Small intestine (tissue), 7 donors: ENCODE data around the gene GPR143. TPM values are rescaled to one million over a fixed set of nuclear protein-coding genes. Genes with fewer than 3 reads are reported as not detected.
A peak's percentile ranks its signal among the peaks of the same experiment; 100 is the strongest.

Experiments used
- DNase-seq, 2 donors: peaks; one replicate each; pipeline versions ENCODE4 v3.0.0 to v3.0.0-alpha.2; 2013
- FAIRE-seq: peaks from 2 replicates; lab custom pipeline; 2012; peaks lifted over from hg19 to GRCh38; lab: Jason Lieb, UNC
- H3K27ac ChIP-seq, 3 donors: one replicate each; pipeline ENCODE4 v1.5.1; 2013; ENCODE audit warnings: low read length in 2 of 3, mild to moderate bottlenecking in 2 of 3, control low read depth in 1 of 3, inconsistent platforms in 1 of 3, low read depth in 1 of 3, moderate library complexity in 1 of 3
- H3K27me3 ChIP-seq, 3 donors: one replicate each; pipeline ENCODE4 v1.6.1; 2013; ENCODE audit warnings: low read length in 3 of 3, inconsistent platforms in 1 of 3; ENCODE audit not compliant: control insufficient read depth in 3 of 3, insufficient read depth in 3 of 3
- H3K36me3 ChIP-seq, 3 donors: one replicate each; pipeline ENCODE4 v1.6.1; 2013; ENCODE audit warnings: low read length in 3 of 3, inconsistent platforms in 1 of 3, low read depth in 1 of 3, mild to moderate bottlenecking in 1 of 3, moderate library complexity in 1 of 3; ENCODE audit not compliant: control insufficient read depth in 3 of 3, insufficient read depth in 2 of 3
- H3K4me1 ChIP-seq, 3 donors: one replicate each; pipeline ENCODE4 v1.6.1; 2013; ENCODE audit warnings: low read length in 2 of 3, inconsistent platforms in 1 of 3, low read depth in 1 of 3, mild to moderate bottlenecking in 1 of 3, moderate library complexity in 1 of 3; ENCODE audit not compliant: control insufficient read depth in 3 of 3, insufficient read depth in 2 of 3
- H3K4me3 ChIP-seq, 3 donors: one replicate each; pipeline ENCODE4 v1.5.1; 2013; ENCODE audit warnings: low read length in 3 of 3, control low read depth in 1 of 3, inconsistent platforms in 1 of 3, low read depth in 1 of 3, mild to moderate bottlenecking in 1 of 3, moderate library complexity in 1 of 3
- H3K9me3 ChIP-seq, 2 donors: one replicate each; pipeline ENCODE4 v1.6.1; 2013; ENCODE audit warnings: low read depth in 1 of 2, low read length in 1 of 2; ENCODE audit not compliant: control insufficient read depth in 2 of 2, insufficient read depth in 1 of 2
- WGBS, 3 donors: extraction: QIAGEN DNeasy Blood & Tissue Kit; methylation state at CpG; one replicate each; pipeline ENCODE4 v1.1.7; 2013; 5-methylcytosine and 5-hydroxymethylcytosine counted together
- polyA plus RNA-seq, 4 donors: library from polyadenylated mRNA; stranded (reverse) in 3 of 4; unstranded in 1 of 4; fragments of 200-250 nt in 3 of 4; fragments of 120-200 nt in 1 of 4; gene quantifications; one replicate each; pipeline versions ENCODE4 v1.2.1 to v1.2.3, GENCODE V29; 2013
- donor health status: healthy with polysubstance abuse.
- donor health status: control.
- donor health status: control.
- donor health status: Bipolar disorder and iron deficiency.
- donor health status: healthy.

Gene GPR143
- polyA plus RNA-seq, 4 donors = 0.67 to 6.7 (median 1.5) TPM; not detected in 1

- no peak for DNase-seq
- Histone ChIP-seq H3K4me3 (no peak overlapping the region), H3K27me3 (no peaks in the 10 kb centered on the region), H3K36me3 (peaks cover 0 to 5% (median 0%) of the 10 kb centered on the region in 3 donors), H3K9me3 (no peaks in the 10 kb centered on the region), H3K27ac (no peak overlapping the region), H3K4me1 (no peaks in the 10 kb centered on the region)
- FAIRE-seq = no peak
- WGBS, 3 donors = 76 to 89% (median 83%) methylated on average over 7 of the region's 7 CpGs
Measured at GRCh38 chrX:9737363-9737762, 28.3 kb downstream of the GPR143 start.

- H3K9me3 ChIP-seq = peaks cover 0 to 20% of the 10 kb centered on the region in 2 donors
- FAIRE-seq = no peak
- no peak overlapping the region for H3K4me3 ChIP-seq
- H3K27ac ChIP-seq = no peak overlapping the region
- WGBS, 3 donors = 69 to 89% (median 73%) methylated on average over 1 of the region's 1 CpG
- no peaks in the 10 kb centered on the region for H3K27me3 ChIP-seq
- DNase-seq = no peak
- H3K4me1 ChIP-seq = no peaks in the 10 kb centered on the region
- H3K36me3 ChIP-seq = no peaks in the 10 kb centered on the region
Measured at GRCh38 chrX:9730752-9731151, 34.9 kb downstream of the GPR143 start.

GRCh38 chrX:9730078-9730477 lies 35.6 kb downstream of the GPR143 start:
- WGBS, 3 donors = 59 to 94% (median 62%) methylated on average over 2 to 3 of the region's 3 CpGs
- FAIRE-seq (no peak), DNase-seq (peak in 1 of 2 donors; percentile 18)
- H3K27ac ChIP-seq = no peak overlapping the region
- no peaks in the 10 kb centered on the region for H3K27me3 ChIP-seq
- no peaks in the 10 kb centered on the region for H3K4me1 ChIP-seq
- H3K9me3 ChIP-seq = peaks cover 0 to 22% of the 10 kb centered on the region in 2 donors
- no peak overlapping the region for H3K4me3 ChIP-seq
- no peaks in the 10 kb centered on the region for H3K36me3 ChIP-seq

DNA sequence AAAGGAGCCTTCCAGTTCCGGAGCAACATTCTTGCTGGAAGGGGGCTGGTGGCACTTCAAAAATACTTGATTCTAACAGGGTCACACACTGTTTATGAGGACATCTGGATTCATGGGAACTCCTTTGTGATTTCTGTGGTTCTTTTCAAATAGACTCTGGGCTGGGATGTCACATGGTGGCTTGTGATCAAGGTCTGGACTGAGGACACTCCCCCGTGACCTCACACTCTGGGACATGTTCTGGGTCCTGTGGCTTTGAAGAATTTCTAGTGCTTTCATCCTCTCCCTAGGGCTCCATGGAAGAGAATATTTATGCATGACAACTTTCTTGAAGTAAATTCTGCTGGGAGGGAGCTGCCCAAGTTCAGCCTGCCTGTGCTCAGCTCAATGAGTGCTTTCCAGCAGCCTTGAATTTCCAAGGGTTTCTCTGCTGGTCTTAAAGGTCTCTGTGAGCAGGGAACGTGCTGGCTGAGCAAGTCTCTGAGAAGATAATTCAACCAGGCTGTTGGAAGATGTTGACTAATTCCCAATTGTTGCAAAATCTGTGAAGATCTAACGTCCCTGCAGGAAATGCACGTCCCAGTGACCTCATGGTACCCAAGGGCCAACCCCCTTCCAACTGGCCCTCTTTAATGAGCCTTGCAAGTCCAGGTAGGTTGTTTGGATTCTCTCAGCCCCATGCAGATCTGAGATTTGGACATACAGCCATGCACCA lies 36.3 kb downstream of the GPR143 start:
- Histone ChIP-seq H3K27me3 (no peaks in the 10 kb centered on the region), H3K9me3 (peaks cover 0 to 22% of the 10 kb centered on the region in 2 donors), H3K36me3 (no peaks in the 10 kb centered on the region), H3K4me3 (no peak overlapping the region), H3K27ac (no peak overlapping the region), H3K4me1 (no peaks in the 10 kb centered on the region)
- FAIRE-seq (no peak), DNase-seq (peak in 1 of 2 donors; percentile 30)
- WGBS, 3 donors = 68 to 95% (median 77%) methylated on average over 5 of the region's 5 CpGs

DNA sequence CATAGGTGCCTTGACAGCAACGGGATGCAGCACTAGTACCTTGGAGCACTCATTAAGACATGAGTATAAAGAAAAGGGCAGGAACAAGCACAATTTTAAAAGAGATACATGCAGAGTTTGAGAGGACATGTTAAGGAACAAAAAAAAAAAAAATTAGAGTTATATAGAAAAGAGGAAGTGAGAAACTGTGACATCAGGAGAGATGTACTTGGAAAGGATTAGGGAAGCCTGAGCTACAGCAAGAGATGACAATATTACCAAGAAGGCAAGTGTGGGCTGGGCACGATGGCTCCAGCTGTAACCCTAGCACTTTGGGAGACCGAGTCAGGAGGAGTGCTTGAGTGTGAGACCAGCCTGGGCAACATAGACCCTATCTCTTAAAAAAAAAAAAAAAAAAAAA lies 37.4 kb downstream of the GPR143 start:
- 79 to 92% (median 85%) methylated on average over 3 of the region's 3 CpGs for WGBS, 3 donors
- Histone ChIP-seq H3K36me3 (no peaks in the 10 kb centered on the region), H3K9me3 (peaks cover 0 to 24% of the 10 kb centered on the region in 2 donors), H3K27me3 (no peaks in the 10 kb centered on the region), H3K27ac (no peak overlapping the region), H3K4me3 (no peak overlapping the region), H3K4me1 (no peaks in the 10 kb centered on the region)
- no peak for FAIRE-seq
- DNase-seq = no peak

- DNase-seq (no peak), FAIRE-seq (no peak)
- WGBS, 3 donors = 76 to 84% (median 78%) methylated on average over 2 of the region's 2 CpGs
- Histone ChIP-seq H3K36me3 (peaks cover 0 to 8% (median 0%) of the 10 kb centered on the region in 3 donors), H3K27ac (no peak overlapping the region), H3K4me1 (no peaks in the 10 kb centered on the region), H3K4me3 (no peak overlapping the region), H3K9me3 (peaks cover 0 to 53% of the 10 kb centered on the region in 2 donors), H3K27me3 (no peaks in the 10 kb centered on the region)
Measured at GRCh38 chrX:9724711-9725110, 40.9 kb downstream of the GPR143 start.

- FAIRE-seq = no peak
- H3K36me3 ChIP-seq = peaks cover 0 to 46% (median 0%) of the 10 kb centered on the region in 3 donors
- 96 to 98% (median 98%) methylated on average over 21 of the region's 21 CpGs for WGBS, 3 donors
Measured at GRCh38 chrX:9717376-9717775, 48.3 kb downstream of the GPR143 start.

DNA sequence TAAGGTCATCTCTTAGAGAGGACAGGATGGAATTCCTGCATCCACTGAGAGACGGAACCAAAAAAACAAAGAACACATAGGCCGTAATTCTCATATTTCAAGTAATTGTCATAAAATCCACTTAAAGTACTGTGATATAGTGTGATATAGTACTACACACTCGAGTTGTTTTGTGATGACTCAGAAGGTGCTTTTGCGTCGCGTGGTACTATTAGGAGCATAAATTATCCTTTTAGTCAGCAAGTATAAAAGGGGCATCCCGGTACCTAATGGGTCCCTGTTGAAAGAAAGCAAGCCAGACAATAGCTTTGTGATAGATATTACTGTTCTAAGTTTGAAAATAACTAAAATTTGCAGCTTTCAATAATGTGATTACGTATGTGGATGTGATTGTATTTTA lies 55.3 kb downstream of the GPR143 start:
- Histone ChIP-seq H3K9me3 (peaks cover 0 to 2% of the 10 kb centered on the region in 2 donors), H3K4me1 (no peaks in the 10 kb centered on the region), H3K27me3 (no peaks in the 10 kb centered on the region), H3K27ac (no peak overlapping the region), H3K4me3 (no peak overlapping the region), H3K36me3 (peaks cover 0 to 34% (median 0%) of the 10 kb centered on the region in 3 donors)
- DNase-seq = no peak
- no peak for FAIRE-seq
- 83 to 92% (median 91%) methylated on average over 8 of the region's 8 CpGs for WGBS, 3 donors

More at GRCh38 chrX:9717376-9717775, 48.3 kb downstream of the GPR143 start:
- DNase-seq = no peak
- Histone ChIP-seq H3K27me3 (no peaks in the 10 kb centered on the region), H3K9me3 (peaks cover 0 to 53% of the 10 kb centered on the region in 2 donors), H3K27ac (no peak overlapping the region), H3K4me3 (no peak overlapping the region), H3K4me1 (no peaks in the 10 kb centered on the region)
